Measurements from ENCODE around the gene NPC1.

Gene NPC1

GRCh38 chr18:23538870-23539269 is 47.4 kb downstream of the NPC1 start:
- in situ Hi-C loops (cut with MboI; ENCODE audit: low pct_unique_long_range_greater_than_20kb, low sequenced_read_pairs, unreplicated experiment), result no loop called here
- TF ChIP-seq CTCF (IDR thresholded peaks at IDR 0.05; ENCODE audit: extremely low read depth, insufficient read depth, missing control alignments), result no peak
- no peak for DNase-seq (ENCODE audit: low spot score)

GRCh38 chr18:23538001-23538400 is 48.3 kb downstream of the NPC1 start:
- no peak for TF ChIP-seq CTCF (IDR thresholded peaks at IDR 0.05; ENCODE audit: extremely low read depth, insufficient read depth, missing control alignments)
- no peak for DNase-seq (ENCODE audit: low spot score)
- in situ Hi-C loops (cut with MboI; ENCODE audit: low pct_unique_long_range_greater_than_20kb, low sequenced_read_pairs, unreplicated experiment), result no loop called here

GRCh38 chr18:23537274-23537673 is 49.0 kb downstream of the NPC1 start:
- no peak for DNase-seq (ENCODE audit: low spot score)
- TF ChIP-seq CTCF (IDR thresholded peaks at IDR 0.05; ENCODE audit: extremely low read depth, insufficient read depth, missing control alignments), result no peak
- in situ Hi-C loops (cut with MboI; ENCODE audit: low pct_unique_long_range_greater_than_20kb, low sequenced_read_pairs, unreplicated experiment), result no loop called here

- in situ Hi-C loops (cut with MboI; ENCODE audit: low pct_unique_long_range_greater_than_20kb, low sequenced_read_pairs, unreplicated experiment), result no loop called here
- no peak for DNase-seq (ENCODE audit: low spot score)
- TF ChIP-seq CTCF (IDR thresholded peaks at IDR 0.05; ENCODE audit: extremely low read depth, insufficient read depth, missing control alignments), result no peak
Observed at GRCh38 chr18:23536204-23536603, 50.1 kb downstream of the NPC1 start.

- in situ Hi-C loops (cut with MboI; ENCODE audit: low pct_unique_long_range_greater_than_20kb, low sequenced_read_pairs, unreplicated experiment), result no loop called here
- no peak for DNase-seq (ENCODE audit: low spot score)
- TF ChIP-seq CTCF (IDR thresholded peaks at IDR 0.05; ENCODE audit: extremely low read depth, insufficient read depth, missing control alignments), result no peak
Observed at GRCh38 chr18:23534276-23534675, 52.0 kb downstream of the NPC1 start.

GRCh38 chr18:23532848-23533247 is 53.5 kb downstream of the NPC1 start:
- no peak for TF ChIP-seq CTCF (IDR thresholded peaks at IDR 0.05; ENCODE audit: extremely low read depth, insufficient read depth, missing control alignments)
- in situ Hi-C loops (cut with MboI; ENCODE audit: low pct_unique_long_range_greater_than_20kb, low sequenced_read_pairs, unreplicated experiment), result no loop called here
- DNase-seq (ENCODE audit: low spot score), result no peak

- no peak for TF ChIP-seq CTCF (IDR thresholded peaks at IDR 0.05; ENCODE audit: extremely low read depth, insufficient read depth, missing control alignments)
- DNase-seq (ENCODE audit: low spot score), result no peak
- in situ Hi-C loops (cut with MboI; ENCODE audit: low pct_unique_long_range_greater_than_20kb, low sequenced_read_pairs, unreplicated experiment), result no loop called here
Observed at GRCh38 chr18:23531912-23532311, 54.4 kb downstream of the NPC1 start.

All from GM13977 (cell line).